ENCODE results near the gene UBTD1. TPM values are rescaled to one million over a fixed set of nuclear protein-coding genes. Genes with fewer than 3 reads are reported as not detected.
"Not testable (repeated sequence)": the region's sequence is repeated elsewhere in the genome, so short reads cannot be mapped to it uniquely, and the experiment has no call there.

The UBTD1 gene
- total RNA-seq, 1 donor from 2014 or later: 0.91 TPM

GRCh38 chr10:97522937-97523336 is 24.2 kb downstream of the UBTD1 start:
- TF ChIP-seq, protein P1, sequence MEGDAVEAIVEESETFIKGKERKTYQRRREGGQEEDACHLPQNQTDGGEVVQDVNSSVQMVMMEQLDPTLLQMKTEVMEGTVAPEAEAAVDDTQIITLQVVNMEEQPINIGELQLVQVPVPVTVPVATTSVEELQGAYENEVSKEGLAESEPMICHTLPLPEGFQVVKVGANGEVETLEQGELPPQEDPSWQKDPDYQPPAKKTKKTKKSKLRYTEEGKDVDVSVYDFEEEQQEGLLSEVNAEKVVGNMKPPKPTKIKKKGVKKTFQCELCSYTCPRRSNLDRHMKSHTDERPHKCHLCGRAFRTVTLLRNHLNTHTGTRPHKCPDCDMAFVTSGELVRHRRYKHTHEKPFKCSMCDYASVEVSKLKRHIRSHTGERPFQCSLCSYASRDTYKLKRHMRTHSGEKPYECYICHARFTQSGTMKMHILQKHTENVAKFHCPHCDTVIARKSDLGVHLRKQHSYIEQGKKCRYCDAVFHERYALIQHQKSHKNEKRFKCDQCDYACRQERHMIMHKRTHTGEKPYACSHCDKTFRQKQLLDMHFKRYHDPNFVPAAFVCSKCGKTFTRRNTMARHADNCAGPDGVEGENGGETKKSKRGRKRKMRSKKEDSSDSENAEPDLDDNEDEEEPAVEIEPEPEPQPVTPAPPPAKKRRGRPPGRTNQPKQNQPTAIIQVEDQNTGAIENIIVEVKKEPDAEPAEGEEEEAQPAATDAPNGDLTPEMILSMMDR (IDR thresholded peaks at IDR 0.05): no peak
- ChIA-PET POLR2A (no interaction called here), CTCF (no interaction called here)
- Mint-ChIP-seq H3K4me3 (no peak overlapping the region), H3K27ac (no peak overlapping the region), H3K4me1 (no peaks in the 10 kb centered on the region), H3K27me3 (peaks cover 11% of the 10 kb centered on the region), H3K9me3 (no peaks in the 10 kb centered on the region), H3K36me3 (ENCODE audit: low read depth) (no peaks in the 10 kb centered on the region)
- no peak for DNase-seq
- no peak for ATAC-seq (ENCODE audit: low read depth)
- intact Hi-C loops (cut with micrococcal nuclease): no loop called here

DNA sequence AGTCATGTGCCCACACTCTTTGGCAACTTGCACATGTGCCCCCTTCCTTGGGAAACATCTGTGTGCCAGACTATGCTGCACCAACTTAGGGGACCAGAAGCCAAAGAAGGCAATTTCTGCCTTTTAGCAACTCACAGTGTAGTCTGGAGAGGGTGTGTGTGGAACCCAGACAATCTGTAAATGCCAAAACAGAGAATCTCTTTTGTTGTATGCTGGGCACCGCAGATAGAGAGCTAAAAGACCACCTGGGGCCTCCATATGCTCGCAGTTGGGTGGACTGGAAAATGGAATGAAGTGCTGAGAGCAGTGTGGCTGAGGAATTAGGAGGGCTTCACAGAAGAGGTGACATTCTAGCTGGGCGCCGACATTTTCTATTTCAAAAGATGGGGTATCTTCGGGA is 26.4 kb downstream of the UBTD1 start:
- no peak overlapping the region for H3K27ac Mint-ChIP-seq
- no peaks in the 10 kb centered on the region for H3K4me1 Mint-ChIP-seq
- CTCF ChIA-PET: interaction anchor here (1.1 kb wide), 1 partner anchor 29 kb away, joined by 4 read pairs; no protein-coding TSS in a partner anchor
- H3K36me3 Mint-ChIP-seq (ENCODE audit: low read depth): no peaks in the 10 kb centered on the region
- POLR2A ChIA-PET: no interaction called here
- H3K9me3 Mint-ChIP-seq: no peaks in the 10 kb centered on the region
- ATAC-seq (ENCODE audit: low read depth) (no peak), DNase-seq (no peak)
- no peak overlapping the region for H3K4me3 Mint-ChIP-seq
- TF ChIP-seq, protein P1 (IDR thresholded peaks at IDR 0.05): no peak
- intact Hi-C loops (cut with micrococcal nuclease): no loop called here
- H3K27me3 Mint-ChIP-seq: peaks cover 11% of the 10 kb centered on the region

- TF ChIP-seq, protein P1 (IDR thresholded peaks at IDR 0.05): no peak
- H3K4me3 Mint-ChIP-seq: no peak overlapping the region
- no peak for DNase-seq
- intact Hi-C loops (cut with micrococcal nuclease): no loop called here
- H3K9me3 Mint-ChIP-seq: no peaks in the 10 kb centered on the region
- peaks cover 11% of the 10 kb centered on the region for H3K27me3 Mint-ChIP-seq
- no peak for ATAC-seq (ENCODE audit: low read depth)
- POLR2A ChIA-PET: no interaction called here
- CTCF ChIA-PET: interaction anchor here (1.1 kb wide), 1 partner anchor 28 kb away, joined by 4 read pairs; no protein-coding TSS in a partner anchor
- H3K36me3 Mint-ChIP-seq (ENCODE audit: low read depth): no peaks in the 10 kb centered on the region
- H3K4me1 Mint-ChIP-seq: no peaks in the 10 kb centered on the region
- no peak overlapping the region for H3K27ac Mint-ChIP-seq
Measured at GRCh38 chr10:97525683-97526110, 27.0 kb downstream of the UBTD1 start.

- H3K4me1 Mint-ChIP-seq; intact Hi-C loops (cut with micrococcal nuclease); H3K27me3 Mint-ChIP-seq; DNase-seq; CTCF ChIA-PET; ATAC-seq (ENCODE audit: low read depth); H3K36me3 Mint-ChIP-seq (ENCODE audit: low read depth); POLR2A ChIA-PET; H3K27ac Mint-ChIP-seq; H3K4me3 Mint-ChIP-seq; H3K9me3 Mint-ChIP-seq: not testable (repeated sequence)
Measured at GRCh38 chr10:97528876-97529275, 30.2 kb downstream of the UBTD1 start.

GRCh38 chr10:97529685-97530465 is 31.2 kb downstream of the UBTD1 start:
- TF ChIP-seq, protein P1 (IDR thresholded peaks at IDR 0.05): no peak
- H3K4me3 Mint-ChIP-seq: no peak overlapping the region
- H3K36me3 Mint-ChIP-seq (ENCODE audit: low read depth): no peaks in the 10 kb centered on the region
- H3K27ac Mint-ChIP-seq: no peak overlapping the region
- ATAC-seq (ENCODE audit: low read depth) (no peak), DNase-seq (no peak)
- H3K27me3 Mint-ChIP-seq: no peaks in the 10 kb centered on the region
- no peaks in the 10 kb centered on the region for H3K4me1 Mint-ChIP-seq
- intact Hi-C loops (cut with micrococcal nuclease): no loop called here
- CTCF ChIA-PET: no interaction called here
- H3K9me3 Mint-ChIP-seq: no peaks in the 10 kb centered on the region
- POLR2A ChIA-PET: no interaction called here

Measured in activated B cell treated with CpG ODN at 0.5 μM for 24 hours (primary cell).